Endometrium (tissue), 2 donors: ENCODE data around the gene ZNF521.

ENCODE experiments used
- FAIRE-seq: peaks from 2 replicates; lab custom pipeline; 2012; peaks lifted over from hg19 to GRCh38; lab: Jason Lieb, UNC
- donor health status: control.
- donor health status: control.

Gene ZNF521

DNA sequence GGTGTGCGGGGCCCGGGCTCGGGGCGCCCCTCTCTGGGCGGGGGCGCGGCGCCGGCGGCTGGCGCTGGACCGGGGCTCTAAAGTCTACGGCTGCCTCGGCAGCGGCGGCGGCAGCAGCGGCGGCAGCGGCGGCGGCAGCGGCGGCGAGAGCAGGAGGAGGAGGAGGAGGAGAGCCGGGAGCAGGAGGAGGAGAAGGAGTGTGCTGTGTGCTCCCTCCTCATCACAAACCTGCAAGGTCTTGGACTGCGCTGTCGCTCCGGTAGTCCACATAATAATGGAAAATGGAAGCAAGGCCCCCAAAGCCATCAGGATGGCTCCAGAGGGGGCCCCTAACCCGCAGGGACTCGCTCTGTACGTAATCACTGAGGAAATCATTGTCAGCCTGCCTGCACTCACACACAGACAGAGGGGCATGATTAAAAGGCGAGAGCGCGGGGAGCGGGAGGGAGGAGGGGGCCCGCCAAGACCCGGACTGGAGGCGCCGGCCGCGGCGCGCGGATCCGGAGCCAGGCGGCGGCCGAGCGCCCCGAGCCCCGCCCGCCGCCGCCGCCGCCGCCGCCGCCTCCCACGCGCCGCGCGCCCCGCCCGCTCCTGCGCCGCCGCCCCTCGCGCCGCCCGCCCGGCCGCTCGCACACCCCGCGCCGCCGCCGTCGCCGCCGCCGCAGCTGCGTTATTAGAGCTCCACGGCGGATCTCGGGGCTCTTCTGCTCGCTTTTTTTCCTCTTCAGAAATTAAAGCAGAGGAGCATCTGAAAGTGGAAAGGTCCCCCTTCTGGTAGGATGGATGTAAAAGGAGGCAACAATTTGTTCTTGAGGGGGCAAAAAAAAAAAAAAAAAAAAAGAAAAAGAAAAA, at the start of gene ZNF521:
Gene ZNF521, minus strand, starts transcription at position 390 of the 852 bp plus-strand sequence. CDS start 1,220 bp downstream, outside the sequence.
- no peak for FAIRE-seq

- FAIRE-seq: no peak
These were observed 47.6 kb upstream of the ZNF521 start for GRCh38 chr18:25399554-25399953.

- FAIRE-seq: no peak
These were observed 40.2 kb upstream of the ZNF521 start for GRCh38 chr18:25392192-25392591.

GRCh38 chr18:25373432-25374179, 21.6 kb upstream of the ZNF521 start:
- FAIRE-seq: peak; percentile 85

DNA sequence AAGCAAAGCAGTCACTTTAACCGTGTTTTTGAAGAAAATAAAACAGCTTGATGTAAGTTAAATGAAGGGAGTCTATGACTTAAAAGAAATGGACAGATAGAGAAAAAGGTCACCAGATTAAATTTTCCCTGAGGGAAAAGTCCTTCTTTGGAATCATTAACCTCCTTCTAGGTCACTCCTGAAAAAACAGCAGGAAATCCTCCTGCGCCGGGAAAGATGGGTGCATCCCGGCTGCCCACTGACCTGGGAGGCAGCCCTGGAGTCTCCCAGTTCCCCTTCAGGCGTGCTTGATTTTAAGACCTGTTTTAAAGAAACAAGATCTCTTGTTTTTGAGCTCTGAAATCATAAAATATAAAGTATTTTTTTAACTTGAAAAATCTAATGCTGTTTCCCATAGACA, 18.4 kb upstream of the ZNF521 start:
- no peak for FAIRE-seq

- no peak for FAIRE-seq
These were observed 13.3 kb upstream of the ZNF521 start for GRCh38 chr18:25365242-25365641.

DNA sequence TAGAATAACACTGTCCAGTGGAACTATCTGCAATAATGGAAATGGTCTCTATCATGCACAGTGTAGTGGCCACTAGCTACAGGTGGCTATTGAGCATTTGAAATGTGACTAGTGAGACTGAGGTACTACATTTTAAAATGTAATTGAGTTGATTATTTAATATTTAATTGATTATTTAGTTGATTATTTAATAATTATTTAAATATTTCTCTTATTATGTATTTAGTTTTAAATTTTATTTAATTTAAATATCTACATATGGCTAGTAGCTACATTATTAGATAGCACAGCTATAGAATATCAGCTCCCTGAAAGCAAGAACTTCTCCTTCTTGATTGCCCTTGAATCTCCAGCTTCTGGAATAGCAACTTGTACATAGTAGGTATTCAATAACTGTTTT, 12.8 kb upstream of the ZNF521 start:
- FAIRE-seq: no peak

- FAIRE-seq: no peak
These were observed 8.4 kb upstream of the ZNF521 start for GRCh38 chr18:25360301-25360899.

DNA sequence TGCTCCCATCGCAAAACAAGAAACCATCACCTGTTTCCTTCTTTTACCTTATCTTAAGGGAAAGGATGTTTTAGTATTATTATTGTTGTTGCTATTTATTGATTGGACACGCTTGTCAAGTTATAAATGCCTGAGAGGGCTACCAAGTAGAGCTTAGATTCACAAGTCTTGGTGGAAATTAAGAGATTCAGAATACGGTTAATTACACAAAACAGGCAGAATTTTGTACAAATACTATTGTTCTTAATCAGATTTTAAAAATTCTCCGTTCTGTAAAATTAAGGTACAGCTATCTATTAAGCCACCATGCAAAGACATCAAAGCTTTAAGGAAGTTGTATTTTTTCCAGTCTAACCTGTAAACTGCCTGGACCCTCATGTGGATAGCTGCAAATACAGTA, 1.1 kb upstream of the ZNF521 start:
- FAIRE-seq: no peak

GRCh38 chr18:25352629-25353005, 651 bp upstream of the ZNF521 start:
- no peak for FAIRE-seq

GRCh38 chr18:25351280-25351775, 638 bp downstream of the ZNF521 start:
- no peak for FAIRE-seq

- no peak for FAIRE-seq
These were observed 1.3 kb downstream of the ZNF521 start for GRCh38 chr18:25350489-25351251.

GRCh38 chr18:25349926-25350487, 2.0 kb downstream of the ZNF521 start:
- FAIRE-seq: no peak

DNA sequence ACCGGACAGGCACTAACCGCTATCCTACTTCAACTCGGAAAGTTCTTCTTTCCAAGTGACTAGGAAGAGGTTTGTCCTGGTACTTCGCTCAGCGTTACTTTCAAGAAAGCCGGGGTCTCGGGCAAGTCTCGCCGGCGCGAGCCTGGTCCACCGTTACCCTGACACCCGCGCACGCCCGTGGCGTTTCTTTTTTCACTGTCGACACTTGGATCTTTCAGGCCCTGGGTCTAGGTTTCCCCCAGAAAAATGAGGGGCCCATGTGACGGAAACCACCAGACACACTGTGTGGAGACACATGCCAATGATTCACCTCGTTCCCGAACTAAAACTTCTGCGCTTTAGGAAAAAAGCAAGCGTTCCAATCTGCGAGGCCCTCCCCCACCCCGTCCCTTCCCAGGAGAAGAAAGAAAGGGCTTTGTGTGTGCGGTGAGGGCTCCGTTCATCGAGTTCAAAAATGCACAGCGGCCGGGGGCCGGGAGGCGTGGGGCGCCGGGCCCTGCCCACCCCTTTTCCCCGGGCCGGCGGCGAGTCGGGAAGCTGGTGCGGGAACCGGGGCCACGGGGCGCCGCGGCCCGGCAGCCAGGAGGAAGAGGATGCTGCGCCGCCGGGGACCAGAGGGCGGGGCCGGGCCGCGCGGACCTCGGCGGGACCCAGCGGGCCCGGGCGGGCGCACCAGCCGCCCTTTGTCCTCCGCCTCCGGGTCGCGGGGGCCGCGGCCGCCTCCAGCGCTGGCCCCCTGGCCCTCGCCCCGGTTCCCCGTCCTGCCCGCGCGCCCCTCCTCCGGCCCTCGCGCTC, 2.6 kb downstream of the ZNF521 start:
- no peak for FAIRE-seq

GRCh38 chr18:25348386-25349130, 3.4 kb downstream of the ZNF521 start:
- no peak for FAIRE-seq

DNA sequence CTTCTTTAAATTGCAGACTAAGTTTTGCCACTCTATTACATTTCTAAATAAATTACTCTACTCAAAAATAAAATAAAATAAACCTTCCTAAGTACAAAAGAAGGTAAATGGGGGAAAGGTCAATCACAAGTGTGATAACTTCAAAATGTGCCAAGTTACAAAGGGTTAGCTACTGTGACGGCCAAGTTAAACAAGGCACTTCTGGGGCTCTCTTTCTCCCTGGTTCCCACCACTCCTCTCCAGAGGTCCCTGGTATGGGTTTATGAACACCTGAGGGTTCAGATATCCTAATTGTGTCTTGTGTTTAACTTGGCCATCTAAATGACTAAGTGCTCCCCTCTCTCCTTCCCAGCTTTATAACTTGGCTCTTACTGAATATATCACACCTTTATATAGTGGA, 5.4 kb downstream of the ZNF521 start:
- no peak for FAIRE-seq

- no peak for FAIRE-seq
These were observed 6.7 kb downstream of the ZNF521 start for GRCh38 chr18:25345081-25345866.

DNA sequence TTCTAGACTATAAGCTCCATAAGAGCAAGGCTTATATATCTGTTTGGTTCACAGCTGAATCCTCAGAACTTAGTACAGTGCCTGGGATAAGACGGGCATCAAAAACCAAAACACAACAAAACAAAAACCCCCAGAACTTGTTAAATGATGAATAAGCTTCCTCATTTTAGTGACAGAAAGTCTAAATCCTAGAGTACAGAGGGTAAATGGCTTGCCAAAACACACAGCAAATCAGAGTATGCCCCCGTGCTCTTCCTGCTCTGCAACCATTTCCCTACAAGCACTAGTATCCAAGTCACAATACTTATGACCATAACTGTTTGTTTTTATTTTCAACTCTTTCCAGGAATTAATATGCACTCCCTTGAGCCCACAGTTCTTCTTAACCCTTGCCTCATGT, 10.1 kb downstream of the ZNF521 start:
- FAIRE-seq: no peak

GRCh38 chr18:25340762-25341161, 11.2 kb downstream of the ZNF521 start:
- FAIRE-seq: no peak
